ENCODE results near the gene EP400. TPM values are rescaled to one million over a fixed set of nuclear protein-coding genes. Genes with fewer than 3 reads are reported as not detected.
A peak's percentile ranks its signal among the peaks of the same experiment; 100 is the strongest.

EP400 gene
- total RNA-seq, 1 donor from 2014 or later = 85.8 TPM

DNA sequence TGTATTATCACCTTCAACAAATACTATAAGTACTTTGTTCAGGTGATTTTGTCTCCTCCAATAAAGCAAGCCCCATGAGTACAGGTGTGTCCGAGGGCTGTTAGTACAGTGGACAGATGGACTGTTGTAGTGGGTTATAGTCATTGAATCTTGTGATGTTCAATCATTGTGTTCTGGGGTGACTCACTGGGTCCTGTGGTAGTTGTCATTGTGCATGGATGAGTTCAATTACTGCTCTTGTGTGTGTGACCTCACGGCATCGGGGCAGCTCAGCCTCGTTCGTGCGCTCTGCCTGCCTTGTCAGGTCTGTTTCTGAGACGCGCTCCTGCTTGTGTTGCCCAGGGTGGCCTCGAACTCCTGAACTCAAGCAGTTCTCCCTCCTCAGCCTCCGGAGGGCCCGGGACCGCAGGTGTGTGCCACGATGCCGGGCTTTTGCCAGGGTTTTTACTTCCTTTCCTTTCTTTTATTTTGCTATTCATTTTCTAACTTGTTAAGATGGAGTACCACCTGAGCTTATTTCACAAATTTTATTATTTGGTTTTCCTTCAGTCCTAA, 122.2 kb downstream of the EP400 start:
- Mint-ChIP-seq H3K4me1 (ENCODE audit: low read depth, unreplicated experiment) (peaks cover 3% of the 10 kb centered on the region), H3K36me3 (ENCODE audit: unreplicated experiment) (peaks cover 7% of the 10 kb centered on the region)

GRCh38 chr12:132074216-132074615, 124.5 kb downstream of the EP400 start:
- Mint-ChIP-seq H3K4me3 (ENCODE audit: unreplicated experiment) (no peak overlapping the region), H3K4me1 (ENCODE audit: low read depth, unreplicated experiment) (no peaks in the 10 kb centered on the region), H3K27ac (ENCODE audit: unreplicated experiment) (peak overlapping the region; percentile 26), H3K27me3 (ENCODE audit: unreplicated experiment) (no peaks in the 10 kb centered on the region), H3K9me3 (ENCODE audit: unreplicated experiment) (peaks cover 2% of the 10 kb centered on the region), H3K36me3 (ENCODE audit: unreplicated experiment) (peaks cover 7% of the 10 kb centered on the region)
- DNase-seq = no peak
- no peak for TF ChIP-seq CTCF (IDR thresholded peaks at IDR 0.05; ENCODE audit: partially characterized antibody, unreplicated experiment)

More for the DNA sequence above, 122.2 kb downstream of the EP400 start:
- Mint-ChIP-seq H3K4me3 (ENCODE audit: unreplicated experiment) (no peak overlapping the region), H3K9me3 (ENCODE audit: unreplicated experiment) (peaks cover 2% of the 10 kb centered on the region), H3K27me3 (ENCODE audit: unreplicated experiment) (peaks cover 2% of the 10 kb centered on the region), H3K27ac (ENCODE audit: unreplicated experiment) (no peak overlapping the region)
- no peak for DNase-seq
- no peak for TF ChIP-seq CTCF (IDR thresholded peaks at IDR 0.05; ENCODE audit: partially characterized antibody, unreplicated experiment)

GRCh38 chr12:132075026-132075713, 125.4 kb downstream of the EP400 start:
- DNase-seq = no peak
- no peak overlapping the region for H3K4me3 Mint-ChIP-seq (ENCODE audit: unreplicated experiment)
- H3K9me3 Mint-ChIP-seq (ENCODE audit: unreplicated experiment) = peaks cover 2% of the 10 kb centered on the region
- no peaks in the 10 kb centered on the region for H3K4me1 Mint-ChIP-seq (ENCODE audit: low read depth, unreplicated experiment)
- H3K27ac Mint-ChIP-seq (ENCODE audit: unreplicated experiment) = no peak overlapping the region
- peaks cover 7% of the 10 kb centered on the region for H3K36me3 Mint-ChIP-seq (ENCODE audit: unreplicated experiment)
- no peaks in the 10 kb centered on the region for H3K27me3 Mint-ChIP-seq (ENCODE audit: unreplicated experiment)
- peak; percentile 23 for TF ChIP-seq CTCF (IDR thresholded peaks at IDR 0.05; ENCODE audit: partially characterized antibody, unreplicated experiment)

GRCh38 chr12:132075714-132076553, 126.2 kb downstream of the EP400 start:
- Mint-ChIP-seq H3K4me3 (ENCODE audit: unreplicated experiment) (no peak overlapping the region), H3K9me3 (ENCODE audit: unreplicated experiment) (peaks cover 2% of the 10 kb centered on the region), H3K4me1 (ENCODE audit: low read depth, unreplicated experiment) (no peaks in the 10 kb centered on the region), H3K36me3 (ENCODE audit: unreplicated experiment) (peaks cover 7% of the 10 kb centered on the region), H3K27me3 (ENCODE audit: unreplicated experiment) (no peaks in the 10 kb centered on the region), H3K27ac (ENCODE audit: unreplicated experiment) (no peak overlapping the region)
- no peak for DNase-seq
- TF ChIP-seq CTCF (IDR thresholded peaks at IDR 0.05; ENCODE audit: partially characterized antibody, unreplicated experiment) = peak; percentile 1
